GM12875 (cell line): ENCODE measurements around the gene PPIA.

ENCODE experiments used
- H3K4me3 ChIP-seq: one replicate; pipeline ENCODE4 v1.5.1; 2011; ENCODE audit warnings: low read depth, low read length, control low read depth
- TF ChIP-seq, protein P1 (sequence below): IDR thresholded peaks from 2 replicates; pipeline ENCODE4 v1.5.1; 2011; ENCODE audit warnings: low read depth, mild to moderate bottlenecking, control low read depth, inconsistent platforms, low read length, moderate library complexity, borderline replicate concordance; ENCODE audit not compliant: insufficient read depth

The PPIA gene

DNA sequence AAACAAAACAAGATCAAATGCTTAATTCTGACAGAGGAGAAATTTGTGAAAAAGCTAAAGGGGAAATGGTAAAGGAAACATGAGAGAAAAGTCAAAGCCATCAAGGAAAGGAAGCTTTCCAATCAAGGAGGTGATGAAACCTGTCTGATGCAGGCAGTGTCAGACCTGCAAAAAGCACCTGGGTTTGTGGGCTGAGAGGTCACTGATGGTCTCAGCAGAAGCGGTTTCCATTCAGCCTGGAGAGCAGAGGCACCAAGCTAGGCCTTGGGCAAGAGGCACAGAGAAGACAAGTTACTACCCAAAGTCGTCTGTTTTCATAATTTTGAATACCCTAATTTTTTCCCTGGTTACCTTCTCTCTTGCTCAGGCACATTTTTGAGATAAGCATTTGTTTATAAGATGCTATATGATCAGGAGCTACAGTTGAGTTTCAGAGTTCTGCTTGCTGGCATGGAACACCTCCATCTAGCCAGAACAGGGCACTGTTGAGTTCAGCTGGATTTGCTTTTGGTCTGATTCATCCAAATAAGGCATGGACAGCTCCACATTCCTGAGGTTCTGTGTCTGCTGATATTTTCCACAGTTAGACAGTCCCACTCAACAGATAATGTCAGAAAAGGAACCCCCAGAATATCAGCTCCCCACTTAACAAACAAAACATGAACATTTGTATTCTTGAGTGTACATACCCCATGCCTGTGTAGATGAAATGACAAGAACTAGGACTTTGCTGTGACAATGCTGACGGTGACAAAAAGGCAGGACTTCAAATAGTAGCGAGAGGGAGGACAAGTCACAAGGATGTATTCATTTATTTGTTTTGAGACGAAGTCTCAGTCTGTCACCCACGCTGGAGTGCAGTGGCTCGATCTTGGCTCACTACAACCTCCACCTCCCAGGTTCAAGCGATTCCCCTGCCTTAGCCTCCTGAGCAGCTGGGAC is 4.9 kb upstream of the PPIA start:
- H3K4me3 ChIP-seq: no peak overlapping the region
- TF ChIP-seq, protein P1, sequence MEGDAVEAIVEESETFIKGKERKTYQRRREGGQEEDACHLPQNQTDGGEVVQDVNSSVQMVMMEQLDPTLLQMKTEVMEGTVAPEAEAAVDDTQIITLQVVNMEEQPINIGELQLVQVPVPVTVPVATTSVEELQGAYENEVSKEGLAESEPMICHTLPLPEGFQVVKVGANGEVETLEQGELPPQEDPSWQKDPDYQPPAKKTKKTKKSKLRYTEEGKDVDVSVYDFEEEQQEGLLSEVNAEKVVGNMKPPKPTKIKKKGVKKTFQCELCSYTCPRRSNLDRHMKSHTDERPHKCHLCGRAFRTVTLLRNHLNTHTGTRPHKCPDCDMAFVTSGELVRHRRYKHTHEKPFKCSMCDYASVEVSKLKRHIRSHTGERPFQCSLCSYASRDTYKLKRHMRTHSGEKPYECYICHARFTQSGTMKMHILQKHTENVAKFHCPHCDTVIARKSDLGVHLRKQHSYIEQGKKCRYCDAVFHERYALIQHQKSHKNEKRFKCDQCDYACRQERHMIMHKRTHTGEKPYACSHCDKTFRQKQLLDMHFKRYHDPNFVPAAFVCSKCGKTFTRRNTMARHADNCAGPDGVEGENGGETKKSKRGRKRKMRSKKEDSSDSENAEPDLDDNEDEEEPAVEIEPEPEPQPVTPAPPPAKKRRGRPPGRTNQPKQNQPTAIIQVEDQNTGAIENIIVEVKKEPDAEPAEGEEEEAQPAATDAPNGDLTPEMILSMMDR: no peak

DNA sequence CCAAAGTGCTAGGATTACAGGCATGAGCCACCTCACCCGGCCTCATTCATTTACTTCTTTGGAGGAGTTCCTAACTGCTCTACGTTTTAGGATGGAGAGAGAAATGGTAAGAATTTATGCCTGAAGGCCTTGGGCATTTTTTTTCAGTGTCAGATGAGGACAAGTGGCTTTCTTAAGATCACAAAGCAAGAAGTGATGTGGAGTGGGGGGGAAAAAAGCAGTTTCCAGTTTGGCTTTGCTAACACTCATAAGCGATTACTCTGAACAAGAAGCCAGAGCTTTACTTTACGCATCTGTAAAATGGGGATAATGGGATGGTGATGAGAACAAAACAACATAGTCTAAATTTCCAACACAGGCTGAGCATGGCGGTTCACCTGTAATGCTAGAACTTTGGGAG is 2.6 kb upstream of the PPIA start:
- H3K4me3 ChIP-seq: no peak overlapping the region
- TF ChIP-seq, protein P1: no peak

DNA sequence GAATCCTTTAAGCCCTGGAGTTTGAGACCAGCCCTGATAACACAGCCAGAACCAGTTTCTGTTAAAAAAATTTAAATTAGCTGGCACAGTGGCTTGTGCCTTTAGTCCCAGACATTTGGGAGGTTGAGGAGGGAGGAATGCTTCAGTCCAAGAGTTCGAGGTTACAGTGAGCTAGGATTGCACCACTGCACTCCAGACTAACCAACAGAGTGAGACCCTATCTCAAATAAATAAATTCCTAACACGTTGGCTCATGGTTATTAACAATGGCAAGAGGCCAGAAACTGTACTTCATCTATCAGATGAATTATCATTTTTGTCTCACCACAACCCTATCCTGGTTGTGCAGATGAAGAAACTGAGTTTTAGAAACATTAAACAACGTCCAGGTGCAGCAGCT is 2.1 kb upstream of the PPIA start:
- H3K4me3 ChIP-seq: no peak overlapping the region
- TF ChIP-seq, protein P1: no peak

DNA sequence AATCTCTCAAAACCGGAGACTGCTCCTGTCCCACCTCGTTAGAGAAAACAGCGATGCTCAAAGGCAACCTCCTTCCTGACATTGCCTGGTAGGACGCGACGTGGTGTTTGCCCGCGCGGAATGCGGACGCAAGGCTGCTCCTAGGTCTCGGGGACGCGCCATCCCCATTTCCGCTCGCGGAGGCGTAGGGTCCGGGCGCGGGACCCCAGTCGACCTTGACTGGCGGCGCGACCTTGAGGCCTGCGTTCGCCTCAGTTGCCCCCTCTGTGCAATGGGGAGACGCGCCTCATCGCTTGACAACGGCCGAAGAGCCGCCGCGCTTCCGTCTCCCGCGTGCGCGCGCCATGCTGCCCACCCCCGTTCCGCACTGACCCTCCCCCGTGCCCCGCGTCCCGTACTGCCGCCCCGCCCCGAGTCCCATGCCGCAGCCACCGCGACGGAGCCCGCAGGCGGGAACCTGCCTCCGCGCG is 412 bp upstream of the PPIA start:
- TF ChIP-seq, protein P1: no peak
- peak overlapping the region; percentile 86 for H3K4me3 ChIP-seq

DNA sequence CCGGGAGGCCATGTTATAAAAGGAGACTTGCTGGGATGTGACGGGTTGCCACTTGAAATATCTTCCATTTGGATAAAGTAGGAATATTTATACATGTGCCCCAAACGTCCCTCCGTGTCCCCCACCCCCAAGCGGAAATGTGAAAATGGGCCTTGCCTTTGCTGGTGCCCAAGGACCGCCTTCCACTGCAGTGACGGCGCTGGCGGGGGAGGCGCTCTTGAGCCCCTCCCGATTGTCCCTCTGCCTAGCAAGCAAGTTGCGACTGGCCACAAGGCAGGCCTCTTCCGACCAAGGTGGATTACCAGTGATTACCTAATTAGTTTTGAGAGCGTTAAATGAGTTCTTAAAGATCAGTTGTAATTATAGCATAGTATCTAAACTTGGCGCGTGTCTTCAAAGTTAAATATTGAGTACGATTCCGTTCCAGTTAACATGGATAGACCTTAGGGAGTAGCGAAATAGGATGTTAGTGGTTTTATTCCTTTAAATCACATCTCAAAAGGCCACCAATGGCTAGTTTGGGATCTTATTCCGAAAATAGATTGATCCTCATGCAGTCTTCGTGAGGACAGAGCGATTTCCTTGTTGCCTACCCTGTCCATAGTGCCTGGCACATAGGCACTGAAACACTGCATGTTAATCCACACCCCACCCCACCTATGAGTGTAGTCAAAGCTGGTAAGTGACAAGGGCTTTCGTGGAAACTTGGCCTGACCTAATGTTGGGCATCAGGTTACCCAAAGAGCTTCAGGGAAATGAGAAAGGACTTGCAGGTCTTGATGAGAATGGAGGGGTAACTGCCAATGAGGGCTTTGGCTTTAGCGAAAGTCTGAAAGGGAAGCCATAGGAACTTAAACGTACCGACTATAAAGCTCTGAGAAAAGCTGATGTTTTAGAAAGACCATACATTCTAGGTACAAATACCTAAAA is 1.1 kb downstream of the PPIA start:
- TF ChIP-seq, protein P1: peak; percentile 54
- H3K4me3 ChIP-seq: peak overlapping the region; percentile 86

DNA sequence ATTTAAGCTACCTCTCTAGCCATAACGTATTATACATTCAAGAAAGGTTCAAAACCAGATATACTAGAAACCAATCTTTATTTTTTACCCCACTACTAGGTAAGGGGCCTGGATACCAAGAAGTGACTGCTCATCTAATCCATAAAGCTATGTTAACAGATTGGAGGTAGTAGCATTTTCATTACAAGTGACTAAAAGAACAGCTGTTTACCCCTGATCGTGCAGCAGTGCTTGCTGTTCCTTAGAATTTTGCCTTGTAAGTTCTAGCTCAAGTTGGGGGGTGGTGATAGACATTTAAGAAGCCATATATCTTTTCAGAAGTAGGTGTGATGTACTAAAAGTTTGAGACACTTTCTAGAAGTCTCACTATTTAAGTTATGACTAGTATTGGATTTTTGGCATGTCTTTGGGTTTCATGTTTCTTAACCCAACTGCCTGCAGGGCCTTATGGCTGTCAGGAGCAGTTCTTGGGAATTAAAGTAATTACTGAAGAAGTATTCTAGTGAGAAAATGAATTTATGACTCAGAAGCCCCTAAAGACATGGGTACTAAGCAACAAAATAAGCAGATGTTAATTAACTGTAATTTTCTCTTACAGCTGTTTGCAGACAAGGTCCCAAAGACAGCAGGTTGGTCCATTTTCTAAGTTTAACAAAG is 2.3 kb downstream of the PPIA start:
- TF ChIP-seq, protein P1: no peak
- H3K4me3 ChIP-seq: peak overlapping the region; percentile 86
